Spleen (tissue), 7 donors: Measurements from ENCODE around the gene GFAP.

Experiments used
- CTCF ChIP-seq, 11 experiments: fragments of 200-600 bp in 7 of 11; fragments of 450-650 bp in 4 of 11; sonication (generic) in 4 of 11; IDR thresholded peaks in 8 of 11; conservative IDR thresholded peaks in 3 of 11; 1 replicate in 7 of 11; 2 replicates in 4 of 11; pipeline versions ENCODE4 v1.4.0 to v1.8.0; 2016 to 2021; ENCODE audit warnings: antibody characterized with exemption in 11 of 11, inconsistent platforms in 4 of 11, mild to moderate bottlenecking in 1 of 11
- POLR2A ChIP-seq, 3 donors: fragments of 450-650 bp; IDR thresholded peaks; one replicate each; pipeline ENCODE4 v1.5.1; 2017; ENCODE audit warnings: antibody characterized with exemption in 3 of 3, mild to moderate bottlenecking in 1 of 3
- POLR2AphosphoS5 ChIP-seq, 3 donors: sonication (generic); formaldehyde crosslinking; IDR thresholded peaks; one replicate each; pipeline ENCODE4 v1.5.1; 2017; ENCODE audit warnings: antibody characterized with exemption in 3 of 3
- donor health status: DM: no; HTN: no; CAD: no; lungs with moderate emphysema.
- donor health status: DM: no; HTN: no; CAD: no.
- donor health status: DM: no; HTN: no; CAD: no.

GRCh38 chr17:44917456-44917855, 2.2 kb upstream of the GFAP start:
- no peak for TF ChIP-seq POLR2A (IDR thresholded peaks at IDR 0.05)
- no peak for TF ChIP-seq CTCF (IDR thresholded peaks at IDR 0.05 in 8 of 11, conservative IDR thresholded peaks at IDR 0.05 in 3 of 11)
- no peak for TF ChIP-seq POLR2AphosphoS5 (IDR thresholded peaks at IDR 0.05)
